ENCODE data around the gene RASAL2.
"Not testable (repeated sequence)": the region's sequence is repeated elsewhere in the genome, so short reads cannot be mapped to it uniquely, and the experiment has no call there.

The RASAL2 gene

DNA sequence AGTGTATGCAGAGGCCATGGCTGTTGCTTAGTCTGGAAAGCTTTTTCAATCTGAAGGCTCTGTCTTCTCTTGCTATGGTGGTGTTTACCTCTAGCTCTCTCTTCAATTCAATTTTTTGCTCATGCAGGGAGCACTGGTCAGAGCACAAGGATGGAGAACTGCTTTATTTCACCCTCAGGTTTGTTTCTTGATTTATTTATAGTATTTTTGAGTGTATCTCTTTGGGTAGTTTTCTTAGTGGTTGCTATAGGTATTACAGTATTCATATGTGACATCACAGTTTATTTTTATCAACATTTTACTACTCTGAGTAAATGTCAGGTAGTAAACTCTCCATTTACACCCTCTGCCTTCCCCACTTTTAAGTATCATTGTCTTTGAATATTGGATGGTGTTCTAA, 147.9 kb downstream of the RASAL2 start:
- DNase-seq = no peak

DNA sequence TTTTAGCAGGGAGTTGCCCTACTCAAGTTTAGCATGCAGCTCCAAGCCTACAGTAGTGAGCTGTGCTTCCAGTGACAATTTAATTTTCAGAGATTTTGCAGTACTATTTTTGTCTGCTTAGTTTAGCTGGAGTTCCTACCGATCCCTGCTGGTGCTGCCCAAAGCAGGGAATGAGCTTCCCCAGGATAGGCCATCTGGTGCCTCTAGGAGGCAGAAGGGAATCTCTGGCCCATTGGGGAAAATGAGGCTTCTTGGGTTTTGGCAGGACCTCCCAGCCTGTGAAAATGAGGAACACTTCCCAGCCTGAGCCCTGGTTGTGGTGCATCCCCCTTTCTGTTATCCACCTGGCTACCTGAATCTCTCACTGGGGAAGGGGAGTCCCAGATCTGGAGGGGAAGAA, 149.2 kb downstream of the RASAL2 start:
- no peak for DNase-seq

DNA sequence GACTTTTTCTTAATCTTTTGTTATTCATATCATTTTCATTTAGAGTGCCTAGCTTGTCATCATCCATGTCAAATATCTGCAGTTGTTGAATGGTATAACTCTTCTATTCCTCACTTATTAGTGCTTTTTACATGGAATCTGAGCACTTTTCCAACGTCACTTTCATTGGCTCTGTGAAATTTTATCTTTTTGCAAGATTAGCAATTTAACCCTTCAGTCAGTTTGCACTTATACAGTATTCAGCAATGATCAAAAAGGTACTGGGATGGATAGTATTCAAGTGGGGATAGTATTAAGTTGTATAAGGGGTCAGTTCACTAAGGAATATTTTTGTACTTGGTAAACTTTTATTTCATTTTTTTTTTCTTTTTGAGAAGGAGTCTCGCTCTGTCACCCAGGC, 150.0 kb downstream of the RASAL2 start:
- DNase-seq = no peak

DNA sequence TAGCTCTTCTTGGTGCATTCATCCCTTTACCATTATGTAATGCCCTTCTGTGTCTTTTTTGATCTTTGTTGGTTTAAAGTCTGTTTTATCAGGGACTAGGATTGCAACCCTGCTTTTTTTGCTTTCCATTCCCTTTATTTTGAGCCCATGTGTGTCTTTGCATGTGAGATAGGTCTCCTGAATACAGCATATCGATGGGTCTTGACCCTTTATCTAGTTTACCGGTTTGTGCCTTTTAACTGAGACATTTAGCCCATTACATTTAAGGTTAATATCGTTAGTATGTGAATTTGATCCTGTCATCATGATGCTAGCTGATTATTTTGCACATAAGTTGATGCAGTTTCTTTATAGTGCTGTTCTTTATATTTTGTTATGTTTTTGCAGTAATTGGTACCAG, 154.4 kb downstream of the RASAL2 start:
- DNase-seq = not testable (repeated sequence)

DNA sequence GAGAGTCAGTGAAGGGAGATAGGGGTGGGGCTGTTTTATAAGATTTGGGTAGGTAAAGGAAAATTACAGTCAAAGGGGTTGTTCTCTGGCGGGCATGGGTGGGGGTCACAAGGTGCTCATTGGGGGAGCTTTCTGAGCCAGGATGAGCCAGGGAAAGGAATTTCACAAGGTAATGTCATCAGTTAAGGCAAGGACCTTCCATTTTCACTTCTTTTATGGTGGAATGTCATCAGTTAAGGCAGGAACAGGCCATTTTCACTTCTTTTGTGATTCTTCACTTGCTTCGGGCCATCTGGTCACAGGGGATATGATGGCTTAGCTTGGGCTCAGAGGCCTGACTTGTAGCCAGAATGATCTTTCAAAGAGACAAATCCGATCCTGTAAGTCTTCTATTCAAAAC, 159.7 kb downstream of the RASAL2 start:
- not testable (repeated sequence) for DNase-seq

DNA sequence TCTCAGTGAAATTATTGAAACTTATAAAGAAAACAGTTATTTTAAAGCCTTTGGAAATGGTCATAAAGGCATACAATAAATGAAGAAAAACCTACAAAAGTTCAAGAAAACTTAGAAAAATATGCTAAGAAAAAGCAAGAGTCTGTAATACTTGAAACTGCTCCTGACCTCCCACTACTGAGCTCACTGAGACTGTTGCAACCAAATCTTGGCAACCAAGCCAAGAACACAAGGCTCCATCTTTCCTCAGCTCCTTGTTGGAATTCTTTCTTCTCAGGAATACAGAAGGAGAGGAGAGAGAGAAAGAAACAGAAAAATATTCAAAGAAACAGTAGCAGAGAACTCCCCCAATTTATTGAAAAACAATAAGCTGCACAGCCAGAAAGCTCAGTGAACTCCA, 160.5 kb downstream of the RASAL2 start:
- DNase-seq = no peak

DNA sequence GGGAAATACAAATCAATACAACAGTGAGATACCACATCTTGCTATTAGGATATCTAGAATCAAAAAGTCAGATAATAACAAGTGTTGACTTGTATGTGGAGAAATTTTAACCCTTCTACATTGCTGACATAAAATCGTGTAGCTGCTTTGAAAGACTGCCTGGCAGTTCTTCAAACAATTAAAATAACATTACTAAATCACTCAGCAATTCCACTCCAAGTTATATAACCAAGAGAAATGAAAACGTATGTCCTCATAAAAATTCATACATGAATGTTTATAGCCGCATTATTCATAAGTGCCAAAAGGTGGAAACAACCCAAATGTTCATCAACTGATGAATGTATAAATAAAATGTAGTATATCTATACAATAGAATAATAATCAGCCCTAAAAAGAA, 164.6 kb downstream of the RASAL2 start:
- DNase-seq = no peak

DNA sequence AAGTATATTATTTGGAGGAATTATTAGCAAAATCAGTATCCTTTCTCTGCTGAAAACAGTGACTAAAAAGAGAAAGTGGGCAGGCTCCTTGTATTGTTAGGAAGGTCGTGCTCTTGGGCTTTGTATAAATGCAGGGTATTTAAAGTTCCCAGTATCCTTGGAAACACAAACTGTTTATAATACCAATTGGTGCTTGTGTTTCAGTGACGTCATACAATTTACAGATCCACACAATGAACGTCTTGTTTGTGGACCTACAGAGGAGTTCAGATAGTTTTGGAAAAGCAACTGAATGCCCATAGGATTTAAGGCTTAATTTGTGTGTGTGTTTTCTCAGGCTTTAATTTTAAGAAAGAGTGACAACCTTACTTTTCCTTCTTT, 168.2 kb downstream of the RASAL2 start:
- peak; percentile 9 for DNase-seq

DNA sequence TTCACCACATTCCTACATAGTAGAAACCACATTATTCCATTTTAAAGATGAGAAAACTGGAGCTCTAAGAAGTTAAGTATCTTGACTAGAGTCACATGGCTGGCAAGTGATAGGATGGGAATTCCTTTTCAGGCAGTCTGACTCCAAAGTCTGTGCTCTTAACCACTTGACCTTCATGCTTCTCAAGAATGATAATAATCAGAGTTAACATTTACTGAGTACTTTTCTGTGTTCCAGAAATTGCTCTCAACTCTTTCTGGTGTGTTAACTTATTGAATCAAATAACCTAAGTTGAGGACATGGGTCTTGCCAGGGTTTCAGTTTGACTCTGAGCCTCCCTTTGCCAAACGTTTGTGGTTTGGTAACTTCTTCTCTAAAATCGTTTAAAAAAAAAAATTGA, 169.4 kb downstream of the RASAL2 start:
- DNase-seq = no peak

DNA sequence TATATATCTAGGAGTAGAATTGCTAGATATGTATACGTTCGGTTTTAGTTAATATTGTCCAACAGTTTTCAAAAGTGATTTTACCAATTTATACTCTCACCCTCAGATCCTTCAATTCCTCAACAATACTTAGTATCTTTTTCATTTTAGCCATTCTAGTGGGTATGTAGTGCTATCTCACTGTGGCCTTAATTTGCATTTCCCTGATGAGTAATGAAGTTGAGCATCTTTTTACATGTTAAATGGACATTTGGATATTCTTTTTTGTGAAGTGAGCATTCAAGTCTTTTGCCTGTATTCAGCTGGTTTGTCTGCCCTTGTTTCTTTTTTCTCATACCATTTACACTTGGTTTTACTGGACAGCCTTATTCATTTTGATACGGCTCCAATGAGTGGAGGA, 172.2 kb downstream of the RASAL2 start:
- no peak for DNase-seq

DNA sequence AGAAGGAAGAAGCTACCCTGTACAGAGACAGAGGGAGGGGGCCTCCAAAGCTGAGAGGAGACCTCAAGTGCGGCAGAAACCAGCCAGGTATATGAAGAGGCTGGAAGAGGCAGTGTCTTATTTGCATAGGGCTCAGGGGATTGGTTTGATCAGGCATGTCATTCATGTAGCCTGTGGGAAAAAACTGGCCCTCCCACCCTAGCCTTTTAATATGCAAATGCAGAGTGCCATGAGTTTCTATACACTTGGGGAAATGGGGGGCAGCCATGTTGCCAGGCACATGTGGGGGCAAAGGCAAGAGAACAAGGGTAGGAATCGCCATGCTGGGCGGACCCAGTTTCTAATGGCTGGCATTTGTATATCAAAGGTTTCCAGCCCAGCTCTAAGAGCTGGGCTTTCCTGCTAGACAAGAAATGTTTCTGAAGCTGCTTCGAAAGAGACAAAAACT, 172.7 kb downstream of the RASAL2 start:
- no peak for DNase-seq

DNA sequence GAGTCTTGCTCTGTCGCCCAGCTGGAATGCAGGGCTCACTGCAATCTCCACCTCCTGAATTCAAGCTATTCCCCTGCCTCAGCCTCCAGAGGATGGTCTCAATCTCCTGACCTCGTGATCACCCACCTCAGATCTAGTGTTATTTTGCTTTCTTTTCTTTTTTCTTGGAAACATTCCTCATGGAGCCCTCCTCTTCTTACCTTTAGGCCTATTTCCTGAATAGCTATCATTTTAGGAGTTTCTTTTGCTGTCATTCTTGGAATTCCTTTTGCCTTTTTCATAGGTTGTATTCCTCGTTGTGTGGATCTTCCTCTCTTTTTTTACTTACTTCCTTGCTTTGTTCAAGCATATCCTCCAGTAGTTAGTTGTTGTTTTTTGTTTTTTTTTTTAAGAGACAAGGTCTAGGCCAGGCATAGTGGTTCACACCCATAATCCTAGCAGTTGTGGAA, 173.8 kb downstream of the RASAL2 start:
- DNase-seq = no peak

DNA sequence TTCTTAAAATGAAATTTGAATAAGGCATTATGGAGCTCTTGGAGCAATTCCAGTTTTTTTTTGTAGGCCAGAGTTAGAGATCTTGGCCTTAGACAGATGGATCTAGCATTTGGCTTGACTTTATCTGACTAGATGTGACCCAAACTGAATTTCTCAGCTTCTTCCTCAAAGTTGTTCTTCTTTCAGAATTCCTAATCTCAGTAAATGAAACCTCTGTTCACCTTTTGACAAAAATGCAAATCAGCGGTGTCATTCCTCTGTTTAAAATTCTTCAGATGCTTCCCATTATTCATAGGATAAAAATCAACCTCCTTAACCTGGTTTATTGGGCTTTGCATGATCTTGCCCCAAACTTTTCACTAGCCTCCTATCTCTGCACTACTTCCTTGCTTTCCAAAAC, 177.6 kb downstream of the RASAL2 start:
- no peak for DNase-seq

DNA sequence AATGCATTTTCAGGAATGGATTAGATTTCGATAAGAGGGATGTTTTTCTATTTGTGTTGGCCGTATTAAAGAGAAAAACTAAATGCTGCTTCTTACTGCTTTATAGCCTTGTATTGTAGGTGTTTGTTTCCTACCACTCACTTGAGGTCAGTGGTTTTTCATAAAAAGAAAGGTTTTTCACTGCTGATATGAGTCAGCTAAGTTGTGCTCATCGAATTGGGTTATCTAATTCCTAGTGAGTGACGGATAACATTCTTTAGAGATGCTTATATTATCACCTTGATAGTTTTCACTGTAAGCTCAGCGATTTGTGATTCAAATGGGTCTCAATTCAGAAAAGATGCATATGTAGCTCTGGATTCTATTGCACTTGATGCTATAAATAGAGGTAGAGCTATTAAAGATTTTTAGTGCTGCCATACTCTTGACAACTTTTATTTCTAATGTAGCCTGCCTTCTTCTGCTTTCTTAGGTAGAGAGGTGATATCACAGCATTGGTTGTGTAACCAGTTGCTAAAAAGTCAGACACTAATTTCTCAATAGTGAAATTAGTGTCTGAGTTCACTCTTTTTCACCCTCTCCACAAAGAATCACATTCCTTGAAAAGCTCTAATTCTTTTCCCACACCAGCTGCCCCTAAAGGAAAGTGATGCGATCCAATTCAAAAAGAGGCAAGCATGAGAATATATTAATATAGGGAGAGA, 180.0 kb downstream of the RASAL2 start:
- DNase-seq = no peak

DNA sequence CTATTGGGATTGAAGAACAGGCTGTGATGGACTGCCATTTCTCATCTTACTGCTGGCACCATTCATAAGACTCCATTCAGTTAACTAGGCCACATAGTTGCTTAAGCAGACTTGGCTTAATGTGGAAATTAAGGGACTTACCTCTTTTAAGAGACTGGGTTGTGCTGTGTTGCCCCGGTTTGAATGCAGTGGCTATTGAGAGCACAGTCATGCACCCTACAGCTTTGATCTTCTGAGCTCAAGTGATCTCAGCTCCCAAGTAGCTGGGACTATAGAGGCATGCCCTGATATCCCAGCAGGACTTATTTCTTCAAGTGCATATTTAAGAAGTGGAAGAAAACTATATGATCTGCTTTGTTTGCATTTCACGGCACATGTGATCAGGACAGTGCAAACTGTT, 181.1 kb downstream of the RASAL2 start:
- no peak for DNase-seq

DNA sequence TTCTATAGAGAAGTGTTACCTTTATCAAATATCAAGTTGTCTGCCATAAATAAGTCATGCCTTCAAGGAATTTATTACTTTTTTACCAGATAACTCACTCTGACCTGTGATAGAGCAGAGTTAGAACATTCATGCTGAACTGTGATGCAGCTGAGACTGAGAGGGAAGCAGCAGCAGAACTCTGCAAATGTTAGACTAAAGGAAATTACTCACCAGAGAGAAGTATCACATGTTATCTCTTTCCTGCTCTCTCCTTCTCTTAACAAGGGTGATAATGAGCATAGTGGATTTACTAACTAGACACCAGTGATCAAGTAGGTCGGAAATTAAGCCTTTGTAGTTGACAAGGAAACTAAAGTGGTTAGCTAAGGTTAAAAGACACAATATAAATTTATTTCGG, 181.6 kb downstream of the RASAL2 start:
- DNase-seq = no peak

DNA sequence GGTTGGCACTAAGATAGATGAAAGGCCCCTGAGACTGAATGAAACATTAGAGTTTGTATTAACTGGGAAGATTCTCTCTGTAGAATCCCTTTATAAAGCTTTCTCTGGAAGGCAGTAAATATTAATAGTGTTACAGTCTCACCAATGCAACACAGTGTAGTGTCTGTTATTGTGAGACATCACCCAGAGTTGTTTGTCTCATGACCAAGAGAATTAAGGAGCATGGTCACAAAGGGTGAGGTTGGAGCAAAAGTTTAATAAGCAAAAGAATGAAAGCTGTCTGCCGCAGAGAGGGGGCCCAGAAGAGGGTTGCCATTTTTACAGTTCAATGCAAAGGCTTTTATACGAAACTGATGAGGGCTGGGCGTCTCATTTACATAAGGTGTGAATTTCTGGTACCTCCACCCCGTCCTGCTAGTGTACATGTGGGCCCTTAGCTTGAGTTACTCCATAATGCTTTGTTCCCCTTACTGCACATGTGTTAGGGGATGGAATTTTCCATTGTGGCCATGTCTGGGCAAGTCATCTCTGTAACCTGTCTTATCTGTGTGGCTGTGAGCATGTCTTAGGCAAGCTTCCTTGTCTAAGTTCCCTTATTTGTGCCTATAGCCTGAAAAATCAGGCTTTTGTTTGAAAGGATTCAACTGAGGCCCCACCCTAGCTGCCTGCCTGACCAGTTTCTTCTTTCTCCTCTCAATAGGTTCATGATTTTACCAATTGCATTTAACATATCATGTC, 184.1 kb downstream of the RASAL2 start:
- no peak for DNase-seq

DNA sequence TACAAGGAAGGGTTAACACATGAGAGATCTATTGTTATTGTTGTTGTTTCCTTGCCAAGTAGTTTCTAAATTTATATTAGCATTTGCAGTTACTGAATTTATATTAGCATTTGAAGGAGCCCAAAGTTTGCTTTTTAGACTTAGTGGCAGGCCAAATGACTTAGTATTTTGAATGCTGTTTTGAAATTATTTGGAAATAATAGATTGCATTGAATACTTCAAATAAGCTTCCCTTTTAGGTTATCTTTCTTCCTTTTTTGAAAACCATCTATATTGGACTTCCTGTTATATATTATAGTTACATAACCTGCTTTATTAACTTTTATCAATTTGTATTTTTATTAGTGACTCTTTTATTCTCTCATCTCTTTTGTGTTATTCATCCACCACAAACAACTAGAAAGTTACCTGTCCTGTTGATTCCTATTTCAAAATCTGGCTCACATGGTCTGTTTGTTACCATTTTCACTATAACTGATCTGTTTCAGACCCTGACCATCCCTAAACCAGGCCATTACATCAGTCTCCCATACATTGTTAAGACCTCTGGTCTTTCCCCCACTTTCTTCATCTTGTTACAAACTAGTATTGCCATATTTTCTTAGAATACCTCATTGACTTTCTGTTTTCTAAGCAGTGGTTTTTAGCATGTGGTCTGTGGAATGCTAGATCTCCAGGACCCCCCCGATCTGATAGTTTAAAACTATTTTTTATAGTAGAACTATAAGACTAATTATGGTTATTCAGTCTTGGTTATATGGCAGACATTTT, 185.2 kb downstream of the RASAL2 start:
- DNase-seq = no peak

DNA sequence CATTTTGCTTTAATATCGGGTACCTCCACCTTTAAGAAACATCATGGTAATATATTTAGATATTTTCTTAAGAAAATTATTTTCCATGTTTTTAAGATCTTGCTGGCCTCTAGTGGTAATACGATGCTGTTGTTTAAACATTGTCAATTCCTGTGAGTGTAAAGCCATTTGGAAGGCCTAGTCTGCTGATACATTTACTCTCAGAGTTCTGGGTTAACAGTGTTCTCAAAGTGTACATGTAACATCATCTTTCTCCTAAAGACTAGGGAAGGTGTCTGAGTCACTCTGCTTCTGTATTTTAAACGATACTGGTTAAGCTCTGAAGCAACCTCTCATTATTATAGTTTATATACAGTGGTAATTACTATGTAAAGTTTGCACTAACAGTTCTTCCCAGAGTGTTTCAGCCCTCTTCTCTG, 189.1 kb downstream of the RASAL2 start:
- DNase-seq = peak; percentile 11

DNA sequence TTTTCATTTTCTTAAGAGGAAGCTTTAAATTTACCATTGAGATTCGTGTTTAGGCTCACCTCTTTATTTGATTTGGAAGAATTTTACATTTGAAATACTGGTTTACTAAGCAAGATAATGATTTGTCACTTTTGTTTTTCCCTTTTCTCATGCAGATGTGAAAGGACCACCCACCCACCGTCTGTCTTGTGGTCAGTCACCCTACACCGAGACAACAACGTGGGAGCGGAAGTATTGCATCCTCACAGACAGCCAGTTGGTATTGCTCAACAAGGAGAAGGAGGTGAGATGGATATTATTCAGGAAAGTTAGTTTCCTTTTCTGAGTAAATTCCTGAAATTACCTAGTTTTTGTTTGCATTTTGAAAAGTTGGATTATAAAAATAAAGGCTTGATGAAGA, 189.5 kb downstream of the RASAL2 start:
- no peak for DNase-seq

DNA sequence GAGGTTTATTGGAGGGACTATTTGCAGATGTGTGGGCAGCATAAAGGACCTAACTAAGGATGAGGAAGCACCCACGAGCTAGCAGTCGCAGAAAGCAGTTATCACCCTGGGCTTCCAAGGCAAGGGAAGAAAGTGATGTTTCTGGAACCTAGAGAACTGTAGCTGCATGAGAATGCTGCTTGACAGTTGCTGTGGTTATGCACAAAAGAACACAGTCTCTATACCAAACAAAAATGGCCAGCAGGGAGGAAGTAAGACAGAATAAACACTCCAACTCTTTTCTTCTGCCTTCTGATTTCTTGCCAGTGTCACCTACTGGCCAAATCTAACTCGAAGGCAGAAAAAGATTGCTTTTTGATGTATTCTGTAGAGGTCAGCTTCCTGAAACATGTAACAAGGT, 190.2 kb downstream of the RASAL2 start:
- no peak for DNase-seq

DNA sequence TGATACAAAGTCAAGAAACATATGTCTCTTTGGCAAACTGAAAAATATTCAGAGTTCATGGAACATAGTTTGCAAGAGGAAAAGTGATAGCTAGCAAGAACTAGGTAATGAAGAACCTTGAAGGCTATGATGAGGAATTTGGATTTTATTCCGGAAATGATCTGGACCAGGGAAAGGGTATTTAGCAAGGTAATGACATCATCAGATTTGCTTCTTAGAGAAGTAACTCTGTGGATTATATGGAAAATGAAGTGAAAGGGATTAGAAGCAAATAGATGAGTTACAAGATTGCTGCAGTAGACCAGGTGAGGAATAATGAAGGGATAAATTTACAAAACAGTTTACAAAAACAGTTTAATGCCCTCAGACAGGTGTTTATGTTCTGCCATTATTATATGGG, 197.3 kb downstream of the RASAL2 start:
- DNase-seq = no peak

DNA sequence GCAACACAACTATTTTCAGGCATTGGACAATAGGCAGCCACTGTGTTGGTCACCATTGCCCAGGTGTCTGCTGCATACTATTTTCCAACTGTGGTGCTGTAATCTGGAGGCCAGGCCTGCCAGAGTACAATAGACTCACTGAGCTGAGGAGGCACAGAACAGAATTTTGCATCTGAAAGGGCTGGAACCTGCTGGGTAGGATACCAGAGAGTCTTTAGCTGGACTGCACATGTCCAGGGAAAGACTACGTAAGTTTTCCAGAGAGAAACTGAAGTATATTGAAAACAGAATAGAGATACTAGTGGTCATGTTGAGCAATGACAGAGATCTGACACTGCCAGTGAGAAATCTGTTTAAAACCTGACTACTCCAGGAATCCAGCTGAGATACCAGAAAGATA, 200.8 kb downstream of the RASAL2 start:
- DNase-seq = no peak

DNA sequence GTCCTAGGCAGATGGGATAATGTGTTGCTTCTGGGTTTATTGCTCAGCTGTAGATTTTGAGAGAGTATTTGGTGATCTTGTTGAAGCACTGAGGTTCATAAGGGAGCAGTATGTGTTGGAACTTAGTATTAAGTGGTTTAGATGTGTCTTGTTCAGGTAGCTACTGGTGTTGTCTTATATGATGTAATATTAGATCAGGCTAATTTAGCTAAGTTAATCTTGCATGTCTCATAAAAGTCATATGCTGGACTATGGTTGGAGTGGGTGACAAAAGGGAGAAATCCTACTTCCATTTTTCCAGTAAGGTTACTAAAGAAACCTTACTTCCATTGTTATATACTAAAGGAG, 206.4 kb downstream of the RASAL2 start:
- no peak for DNase-seq

Data from DMS153 (cell line).